HG03060 (cell line): ENCODE measurements around the gene SPATA7.

ENCODE experiments used
- ATAC-seq: cut with Tn5 transposase; IDR thresholded peaks from one replicate; pipeline ENCODE4 v1.9.1; 2021; ENCODE audit warnings: low read depth, moderate number of reproducible peaks; ENCODE audit not compliant: unreplicated experiment

SPATA7 gene

DNA sequence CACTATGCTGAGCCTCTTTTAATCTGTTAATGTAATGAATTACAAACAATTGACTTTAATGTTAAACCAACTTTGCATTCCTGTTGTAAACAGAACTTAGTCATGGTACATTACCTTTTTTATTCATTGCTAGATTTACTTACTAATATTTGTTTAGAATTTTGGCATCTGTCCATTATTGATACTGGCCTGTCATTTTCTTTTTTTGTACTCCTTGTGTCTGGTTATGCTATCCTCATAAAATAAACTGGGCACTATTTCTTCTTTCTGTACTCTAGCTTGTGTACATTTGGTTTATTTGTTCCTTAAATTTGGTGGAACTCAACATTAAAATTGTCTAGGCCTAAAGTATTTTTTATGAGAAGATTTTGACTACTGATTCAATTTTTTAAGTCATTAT lies 32.1 kb downstream of the SPATA7 start:
- ATAC-seq = no peak

DNA sequence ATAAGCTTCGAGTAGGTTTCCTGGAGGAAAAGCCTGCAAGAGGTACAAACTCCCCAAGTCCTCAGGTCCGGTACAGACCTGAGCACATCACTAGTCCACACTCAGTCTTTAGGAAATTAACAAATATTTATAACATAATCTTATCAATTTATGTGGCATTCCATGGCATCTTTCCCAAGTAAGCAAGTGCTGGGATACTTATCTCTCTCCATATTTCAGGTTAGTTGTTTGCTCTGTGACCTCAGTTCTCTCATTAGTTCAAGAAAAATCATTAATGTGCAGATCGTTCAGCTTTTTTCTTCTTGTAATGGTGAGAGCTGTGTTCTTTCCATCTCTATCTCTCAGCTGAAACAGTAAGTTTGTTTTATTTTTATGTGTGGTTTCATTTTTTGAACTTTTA lies 34.7 kb downstream of the SPATA7 start:
- ATAC-seq = no peak

DNA sequence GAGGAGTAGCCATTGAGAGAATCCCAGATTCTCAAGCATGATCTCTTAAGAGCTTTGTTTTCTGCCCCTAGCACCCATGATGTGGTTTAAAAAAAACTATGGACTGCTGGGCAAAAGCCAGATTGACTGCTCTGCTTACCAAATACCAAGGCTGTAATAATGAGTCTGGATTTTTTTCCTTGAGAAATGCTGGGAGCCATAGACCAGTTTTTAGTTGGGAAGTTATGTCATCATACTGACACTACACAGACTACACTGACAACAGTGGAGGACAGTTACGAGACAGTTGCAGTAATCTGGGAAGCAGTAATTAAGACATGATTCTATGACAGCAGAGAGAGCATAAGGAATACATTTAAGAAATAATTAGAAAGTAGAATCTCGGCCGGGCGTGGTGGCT lies 35.8 kb downstream of the SPATA7 start:
- ATAC-seq = no peak

DNA sequence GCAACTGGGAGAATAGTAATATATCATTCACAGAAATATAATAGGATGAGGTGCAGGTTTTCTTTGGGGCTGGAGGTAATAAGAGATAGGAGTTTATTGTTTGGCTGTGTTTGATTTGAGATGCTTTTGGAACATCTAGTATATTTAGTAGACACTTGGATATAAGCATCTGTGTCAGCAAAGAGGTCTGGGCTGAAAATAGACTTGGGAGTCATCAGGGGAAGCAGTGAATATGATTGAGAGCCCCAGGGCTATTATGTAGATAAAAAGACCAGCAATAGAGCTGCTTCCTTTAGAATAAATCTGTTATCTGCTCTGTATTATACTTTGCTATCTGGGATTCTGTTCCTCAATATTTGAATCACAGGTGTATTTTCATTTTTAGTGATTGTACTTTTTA lies 36.6 kb downstream of the SPATA7 start:
- no peak for ATAC-seq

DNA sequence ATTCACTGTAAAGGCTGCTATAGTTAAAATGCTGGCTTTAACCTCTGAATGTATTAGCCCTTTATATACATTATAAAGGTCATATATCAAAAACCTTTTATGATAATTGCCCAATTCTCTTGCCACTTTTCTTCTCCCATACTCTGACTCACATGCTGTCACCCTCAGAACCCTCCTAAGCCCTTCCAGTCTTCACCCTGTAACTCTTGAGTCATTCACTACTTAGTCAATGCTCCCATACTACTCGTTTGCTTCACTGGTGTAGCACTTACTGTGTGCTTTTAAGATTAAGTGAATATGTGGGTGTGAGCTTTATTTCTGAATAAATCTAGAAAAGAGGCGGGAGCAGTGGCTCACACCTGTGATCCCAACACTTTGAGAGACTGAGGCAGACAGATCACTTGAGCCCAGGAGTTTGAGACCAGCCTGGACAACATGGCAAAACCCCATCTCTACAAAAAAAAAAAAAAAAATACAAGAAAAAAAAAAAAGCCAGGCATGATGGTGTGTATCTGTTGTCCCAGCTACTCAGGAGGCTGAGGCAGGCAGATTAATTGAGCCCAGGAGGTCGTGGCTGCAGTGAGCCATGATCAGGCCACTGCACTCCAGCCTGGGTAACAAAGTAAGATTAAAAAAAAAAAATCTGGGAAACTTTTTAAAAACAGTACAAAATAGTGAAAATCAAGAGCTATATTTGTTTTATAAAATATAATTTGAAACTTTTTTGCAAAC lies 37.6 kb downstream of the SPATA7 start:
- no peak for ATAC-seq

DNA sequence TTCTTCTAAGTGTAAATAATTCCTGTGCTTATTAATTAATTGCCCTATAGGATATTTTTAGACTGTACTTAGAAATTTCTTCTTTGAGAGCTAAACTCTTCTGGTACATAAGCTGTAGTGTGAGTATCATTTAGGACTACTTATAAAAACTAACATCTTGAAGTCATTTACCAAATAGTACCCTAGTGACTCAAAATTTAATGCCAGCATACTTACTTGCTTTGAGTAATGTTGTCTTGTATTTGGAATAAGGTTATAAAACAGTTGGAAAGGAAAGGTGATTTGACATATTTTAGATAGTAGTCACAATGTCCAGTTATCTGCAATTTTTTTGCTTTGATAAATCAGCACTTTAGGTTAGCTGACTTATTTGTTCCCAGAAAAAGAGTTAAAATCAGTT lies 39.1 kb downstream of the SPATA7 start:
- ATAC-seq = no peak

DNA sequence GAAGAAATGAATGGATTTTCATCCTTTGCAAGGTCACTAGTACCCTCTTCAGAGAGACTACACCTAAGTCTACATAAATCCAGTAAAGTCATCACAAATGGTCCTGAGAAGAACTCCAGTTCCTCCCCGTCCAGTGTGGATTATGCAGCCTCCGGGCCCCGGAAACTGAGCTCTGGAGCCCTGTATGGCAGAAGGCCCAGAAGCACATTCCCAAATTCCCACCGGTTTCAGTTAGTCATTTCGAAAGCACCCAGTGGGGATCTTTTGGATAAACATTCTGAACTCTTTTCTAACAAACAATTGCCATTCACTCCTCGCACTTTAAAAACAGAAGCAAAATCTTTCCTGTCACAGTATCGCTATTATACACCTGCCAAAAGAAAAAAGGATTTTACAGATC lies 40.8 kb downstream of the SPATA7 start:
- ATAC-seq = no peak

DNA sequence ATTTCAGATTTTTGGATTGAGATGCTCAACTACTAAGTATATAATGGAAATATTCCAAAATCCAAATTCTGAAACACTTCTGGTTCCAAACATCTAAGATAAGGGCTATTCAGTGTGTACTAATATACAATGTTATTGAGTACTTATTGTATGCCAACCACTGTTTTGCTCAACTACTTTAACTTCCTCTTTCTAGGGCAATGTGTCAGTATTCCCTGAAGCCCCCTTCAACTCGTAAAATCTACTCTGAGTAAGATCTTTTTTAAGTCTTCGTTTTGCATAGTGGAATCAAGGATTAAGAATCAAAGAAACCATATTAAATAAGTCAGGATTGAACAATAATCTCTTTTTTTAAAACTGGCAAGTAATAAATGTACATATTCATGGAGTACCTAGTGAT lies 45.5 kb downstream of the SPATA7 start:
- ATAC-seq = no peak

DNA sequence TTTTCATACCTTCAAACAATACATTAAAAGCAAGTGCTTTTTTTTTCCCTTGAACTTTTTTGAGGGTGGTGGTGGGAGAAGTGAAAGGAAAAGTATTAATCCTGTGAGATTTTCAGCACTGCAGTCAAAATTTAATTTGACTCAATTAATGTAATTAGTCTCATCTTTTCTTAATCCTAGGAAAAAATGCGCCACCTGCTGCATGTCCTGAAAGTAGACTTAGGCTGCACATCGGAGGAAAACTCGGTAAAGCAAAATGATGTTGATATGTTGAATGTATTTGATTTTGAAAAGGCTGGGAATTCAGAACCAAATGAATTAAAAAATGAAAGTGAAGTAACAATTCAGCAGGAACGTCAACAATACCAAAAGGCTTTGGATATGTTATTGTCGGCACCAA lies 52.2 kb downstream of the SPATA7 start:
- ATAC-seq = no peak

DNA sequence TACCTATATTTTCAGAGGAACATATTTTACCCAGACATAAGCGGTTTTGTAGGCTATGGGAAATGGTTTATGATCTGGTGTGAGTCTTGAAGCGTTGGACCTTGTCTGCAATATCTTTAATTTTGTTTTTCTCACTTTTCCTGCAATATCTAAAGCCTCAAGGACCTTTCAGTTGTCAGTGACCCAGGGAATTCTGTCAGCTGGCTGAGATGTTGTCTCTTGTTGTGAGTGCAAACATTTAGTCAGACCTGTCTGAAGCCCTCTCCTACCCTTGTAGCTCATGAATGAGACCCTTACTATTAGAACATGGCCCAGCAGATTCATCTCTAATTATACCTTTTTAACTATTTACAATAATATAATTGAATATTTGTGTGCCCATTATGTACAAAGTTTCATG lies 53.6 kb downstream of the SPATA7 start:
- no peak for ATAC-seq

DNA sequence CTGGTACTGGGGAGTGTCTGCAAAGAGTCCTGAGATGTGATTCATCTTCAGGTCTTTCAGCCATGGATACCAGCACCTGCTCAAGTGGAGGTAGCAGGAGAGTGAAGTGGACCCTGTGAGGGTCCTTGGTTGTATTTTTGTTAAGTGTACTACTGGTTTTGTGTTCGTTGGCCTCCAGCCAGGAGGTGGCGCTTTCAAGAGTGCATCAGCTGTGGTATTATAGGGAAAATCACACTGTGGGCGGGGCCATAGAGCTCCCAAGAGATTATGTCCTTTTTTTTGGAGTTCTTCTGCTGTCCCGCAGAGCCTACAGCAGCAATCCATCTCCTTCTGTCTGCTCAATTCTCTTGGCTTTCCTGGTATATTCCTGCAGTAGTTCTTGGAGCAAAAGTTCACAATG lies 66.8 kb downstream of the SPATA7 start:
- ATAC-seq = no peak

DNA sequence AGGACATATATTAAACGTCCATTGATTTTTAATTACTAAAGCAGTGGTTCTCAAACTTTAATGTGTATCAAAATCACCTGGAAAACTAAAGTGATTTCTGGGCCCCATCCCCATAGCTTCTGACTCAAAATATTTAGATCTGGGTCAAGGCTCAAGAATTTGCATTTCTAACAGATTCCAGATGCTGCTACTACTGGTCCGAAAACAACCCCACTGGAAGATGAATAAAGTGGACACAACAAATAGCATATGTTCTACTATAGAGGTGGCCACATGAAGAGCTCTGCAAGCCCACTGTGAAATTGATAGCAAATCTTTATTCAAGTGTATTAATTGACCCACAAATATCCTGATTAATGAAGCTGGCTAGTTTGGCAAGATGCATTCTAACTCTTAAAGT lies 69.4 kb downstream of the SPATA7 start:
- no peak for ATAC-seq

DNA sequence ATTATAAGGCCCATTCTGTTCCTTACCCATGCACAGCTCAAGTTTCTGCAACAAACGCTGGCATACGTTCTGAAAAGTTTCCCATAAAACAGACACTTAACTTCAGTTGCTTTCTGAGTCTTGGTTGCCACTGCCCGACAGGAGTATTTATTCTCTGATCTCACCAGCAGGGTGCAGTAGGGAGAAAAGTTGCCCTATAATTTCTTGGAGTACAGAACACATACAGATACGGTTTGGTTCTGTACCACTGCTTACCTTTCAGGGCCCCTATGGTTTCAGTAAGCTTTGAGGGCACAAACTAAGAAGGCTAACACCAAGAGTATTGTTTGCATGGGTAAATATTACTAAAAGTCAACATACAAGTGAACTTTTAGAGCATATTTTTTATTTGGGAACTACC lies 77.9 kb downstream of the SPATA7 start:
- ATAC-seq = no peak

DNA sequence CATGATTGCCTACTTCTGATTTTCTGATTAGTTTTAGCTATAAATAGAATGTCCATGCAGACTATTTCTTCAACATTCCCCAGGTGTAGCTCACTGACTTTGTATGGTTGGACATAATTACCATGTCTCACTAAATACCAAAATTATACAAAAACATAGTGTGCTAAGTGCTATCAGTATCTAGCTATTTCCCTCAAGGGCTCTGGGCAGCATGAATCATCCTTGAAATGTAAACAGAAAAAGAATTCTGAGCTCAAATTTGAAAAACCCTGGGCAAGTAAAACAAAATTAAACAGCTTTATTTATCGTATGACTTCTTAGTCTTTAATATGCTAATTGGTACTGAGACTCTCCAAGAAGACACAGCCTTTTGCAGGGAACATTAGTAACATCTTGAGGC lies 82.9 kb downstream of the SPATA7 start:
- ATAC-seq = no peak

DNA sequence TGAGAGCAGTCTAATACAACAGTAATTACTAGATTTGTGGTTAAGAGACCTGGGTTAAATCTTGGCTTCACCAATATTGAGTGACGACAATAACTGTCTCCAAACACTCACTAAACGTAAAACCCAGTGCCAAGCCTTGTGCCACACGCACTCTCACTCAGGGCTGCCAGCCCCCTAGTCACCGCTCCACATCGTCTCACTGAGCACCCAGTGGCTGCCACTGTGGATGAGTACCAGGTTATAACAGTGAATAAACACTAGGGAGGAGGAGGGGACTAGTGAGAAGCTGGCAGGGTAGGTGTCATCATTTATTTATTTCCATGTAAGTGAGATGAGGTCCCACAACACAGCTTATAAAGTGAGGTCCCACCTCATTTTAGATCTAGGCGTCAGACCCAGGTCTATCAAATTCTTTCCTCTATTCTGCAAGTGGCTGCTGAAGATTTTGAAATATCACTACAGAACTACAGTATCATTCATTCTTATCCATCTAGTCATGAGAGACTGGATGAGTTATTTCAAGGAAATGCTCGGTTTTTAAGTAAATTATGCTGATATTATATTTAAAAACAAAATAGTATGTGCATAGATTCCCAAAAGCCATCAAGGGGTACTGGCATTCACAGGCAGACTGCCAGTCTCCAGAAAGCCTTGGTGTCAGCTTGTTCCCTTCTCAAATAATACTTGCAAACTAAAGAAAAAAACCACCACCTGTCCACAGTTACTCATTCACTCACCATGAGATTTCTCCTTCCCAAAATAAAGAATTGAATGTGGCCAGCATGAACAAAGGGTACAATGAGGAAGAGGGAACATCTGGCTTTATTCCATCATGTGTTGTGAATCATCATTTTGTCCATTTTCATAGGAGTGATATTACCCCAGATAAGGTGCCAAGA lies 85.3 kb downstream of the SPATA7 start:
- ATAC-seq = no peak

DNA sequence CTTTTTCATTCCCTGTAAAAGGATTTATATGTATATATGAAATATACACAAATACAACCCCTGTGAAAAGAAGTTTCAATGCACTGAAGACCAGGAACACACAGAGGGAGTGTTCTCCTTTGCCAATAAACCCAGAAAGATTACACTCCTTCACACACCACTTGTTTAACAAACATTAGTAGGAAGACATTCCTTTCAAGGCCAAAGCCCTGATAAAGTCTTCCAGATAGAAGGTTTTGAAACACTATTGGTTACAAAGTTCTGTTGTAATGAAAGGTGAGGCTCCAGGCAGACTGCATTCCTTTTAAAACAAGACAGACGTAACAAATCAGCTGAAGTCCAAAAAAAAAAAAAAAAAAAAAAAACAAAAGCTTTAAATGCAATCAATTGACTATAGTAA lies 88.3 kb downstream of the SPATA7 start:
- no peak for ATAC-seq

DNA sequence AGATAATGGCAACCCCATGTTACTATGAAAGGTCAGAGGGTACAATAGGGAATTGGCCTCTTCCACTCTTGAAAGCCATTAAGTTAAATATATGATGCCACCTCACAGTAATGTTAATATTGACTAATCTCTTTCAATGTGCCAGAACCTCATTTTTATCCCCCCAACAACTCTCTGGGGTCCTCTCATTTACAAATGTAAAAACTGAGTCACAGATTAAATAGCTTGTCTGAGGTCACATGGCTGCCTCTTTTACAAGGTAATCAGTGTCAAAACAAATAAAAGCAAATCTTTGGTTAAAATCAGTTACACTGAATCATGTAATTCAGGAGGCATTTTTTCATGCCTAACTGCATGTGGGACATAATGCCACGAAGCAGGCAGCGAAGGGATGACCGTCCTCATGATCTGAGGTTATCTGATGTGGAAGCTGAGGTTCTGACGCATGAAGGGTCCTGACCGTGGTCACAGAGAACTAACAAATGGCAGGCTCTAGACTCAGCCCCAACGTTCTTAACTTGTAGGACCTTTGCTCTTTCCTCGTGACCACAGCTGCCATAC lies 90.8 kb downstream of the SPATA7 start:
- no peak for ATAC-seq

DNA sequence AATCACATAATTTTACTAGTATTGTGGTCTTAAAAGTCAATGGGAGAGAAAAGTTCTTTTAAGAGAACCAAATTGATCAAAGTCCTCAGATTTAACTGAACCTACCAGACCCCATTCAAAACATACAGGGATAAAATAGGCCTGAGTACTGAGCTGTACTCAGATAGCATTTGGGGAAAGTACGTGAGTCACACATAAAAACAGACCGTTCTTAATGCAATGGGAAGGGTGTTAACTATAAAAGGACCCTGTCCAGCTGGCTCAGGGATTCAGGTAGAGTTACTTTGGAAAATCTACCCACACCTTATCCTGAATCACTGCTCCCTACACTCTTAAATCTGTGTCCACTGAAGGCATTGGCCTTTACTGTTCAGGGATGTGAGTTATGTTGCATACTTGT lies 91.4 kb downstream of the SPATA7 start:
- no peak for ATAC-seq

DNA sequence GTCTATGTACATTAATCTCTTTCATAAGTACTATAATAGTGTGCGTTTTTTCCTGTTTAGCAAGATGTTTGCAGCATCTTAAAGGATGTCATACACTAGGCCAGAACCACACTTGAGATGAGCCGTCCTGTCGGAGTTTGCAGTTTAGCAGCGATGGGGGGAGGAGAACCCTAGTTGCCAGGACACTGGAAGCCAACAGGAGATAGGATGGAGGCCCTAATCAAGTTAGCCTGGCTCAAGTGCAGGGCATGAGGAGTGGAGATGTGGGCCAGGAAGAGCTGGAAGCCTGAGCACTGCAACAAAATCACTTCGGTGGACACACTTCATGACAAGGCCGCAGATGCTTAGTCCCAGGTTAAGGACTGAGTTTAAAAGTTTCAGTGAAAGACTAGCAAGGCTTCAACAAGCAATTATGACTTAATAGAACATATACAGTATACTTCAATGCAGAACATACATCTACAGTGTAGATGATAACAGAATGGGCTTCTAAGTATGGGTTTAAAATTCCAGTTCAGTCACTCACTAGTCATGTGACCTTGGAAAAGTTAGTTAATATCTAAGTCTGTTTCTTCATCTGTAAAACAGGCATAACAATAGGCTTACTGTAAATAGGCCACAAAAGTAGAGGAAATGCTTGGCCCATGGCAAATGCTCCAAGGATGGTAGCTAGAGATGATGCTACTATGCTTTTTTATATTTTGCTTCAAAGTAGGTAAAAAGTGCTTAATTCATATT lies 92.2 kb downstream of the SPATA7 start:
- no peak for ATAC-seq

DNA sequence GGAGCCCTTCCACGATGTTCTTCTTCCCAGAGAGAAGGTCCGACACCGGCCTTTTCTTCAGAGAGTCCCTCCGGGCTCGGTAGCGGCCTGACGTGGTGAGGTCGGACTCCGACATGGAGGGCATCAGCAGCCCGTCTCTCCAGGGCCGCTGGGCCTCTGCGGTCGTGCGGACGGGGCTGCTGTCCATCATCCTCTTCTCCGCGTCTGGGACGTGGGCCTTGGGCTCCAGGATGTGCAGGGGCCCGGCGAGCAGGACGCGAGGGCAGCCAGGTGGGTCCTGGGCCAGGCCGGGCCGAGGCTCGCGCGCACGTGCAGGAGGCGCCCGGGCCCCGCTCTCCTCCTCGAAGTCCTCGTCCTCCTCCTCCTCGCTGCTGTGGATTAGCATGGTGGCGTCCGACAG lies 93.5 kb downstream of the SPATA7 start:
- no peak for ATAC-seq

DNA sequence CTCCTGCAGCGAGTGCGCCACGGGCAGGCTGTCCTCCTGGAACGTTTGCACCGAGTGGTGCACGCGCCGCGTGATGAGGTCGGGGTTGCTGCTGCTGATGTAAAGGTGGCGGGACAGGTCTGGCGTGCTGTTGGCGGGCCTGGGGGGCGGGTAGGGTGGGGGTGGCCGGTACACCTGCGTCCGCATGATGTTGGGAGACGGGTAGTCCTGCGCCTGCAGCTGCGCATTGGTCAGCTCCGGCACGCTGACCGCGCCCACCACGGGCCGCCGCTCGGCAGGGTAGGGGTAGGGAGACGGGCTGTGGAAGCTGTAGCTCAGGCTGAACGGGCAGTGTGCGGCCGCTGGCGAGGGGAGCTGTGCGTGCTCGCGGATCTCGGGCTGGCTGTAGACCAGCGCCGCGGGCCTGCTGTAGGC lies 94.1 kb downstream of the SPATA7 start:
- ATAC-seq = no peak
